NCI-H1930 (cell line): ENCODE results near the gene BEGAIN.

Experiments
- DNase-seq, 2 experiments: peaks; one replicate each; lab custom pipeline; 2025; lab: John Stamatoyannopoulos, UW

The BEGAIN gene

DNA sequence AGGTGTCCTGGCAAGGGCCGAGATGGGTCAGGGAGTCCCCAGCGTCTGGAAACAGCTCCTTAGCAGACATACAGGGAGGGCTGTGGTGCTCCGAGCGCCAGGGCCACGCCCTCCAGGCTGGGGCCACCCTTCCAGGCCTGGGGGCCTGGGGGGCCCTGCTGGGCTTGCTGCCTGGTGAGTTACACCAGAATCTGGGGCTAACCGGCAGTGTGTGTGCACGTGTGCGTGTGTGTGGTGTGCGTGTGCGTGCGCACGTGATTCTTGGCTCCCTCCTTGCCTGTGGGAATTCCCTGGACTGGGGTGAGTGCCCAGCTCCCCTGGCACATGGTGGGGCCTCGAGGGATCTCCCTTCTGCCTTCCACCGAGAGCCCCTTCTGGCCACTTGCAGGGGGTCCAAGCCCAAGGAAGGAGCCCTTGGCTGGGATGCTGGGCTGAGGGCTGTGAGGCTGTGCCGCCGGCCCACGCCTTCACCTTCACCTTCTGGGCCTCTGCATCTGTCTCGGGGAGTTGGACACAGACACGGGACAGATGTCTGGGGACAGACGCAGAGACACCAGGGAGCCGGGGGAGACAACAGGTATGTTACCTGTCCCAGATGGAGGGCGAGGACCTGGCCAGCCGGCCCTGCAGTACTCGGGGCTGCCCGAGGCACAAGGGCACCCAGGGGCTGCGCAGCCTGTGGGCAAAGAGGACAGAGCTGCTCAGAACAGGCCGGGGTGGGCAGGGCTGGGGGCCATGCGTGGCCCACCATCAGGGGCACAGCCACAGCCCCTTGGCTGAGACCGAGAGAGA is 37.2 kb downstream of the BEGAIN start:
- no peak for DNase-seq

DNA sequence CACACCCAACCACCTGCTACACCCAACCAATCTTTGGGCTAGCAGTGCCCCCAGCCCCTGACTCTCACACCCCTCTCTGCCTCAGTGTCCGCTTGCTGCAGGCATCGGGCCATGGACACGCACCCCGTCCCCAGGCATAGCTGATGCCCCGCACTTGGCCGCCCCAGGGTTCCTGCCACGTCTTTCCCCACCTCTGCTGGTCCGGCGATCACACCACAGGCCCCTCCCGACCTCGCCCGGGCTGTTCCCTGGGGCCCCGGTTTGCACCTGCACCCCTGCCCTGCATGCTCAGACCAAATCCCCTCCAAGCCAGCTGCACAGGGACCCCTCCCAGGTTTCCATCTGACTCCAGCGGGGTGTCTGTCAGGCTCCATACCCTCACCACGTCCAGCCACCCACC is 38.3 kb downstream of the BEGAIN start:
- no peak for DNase-seq

DNA sequence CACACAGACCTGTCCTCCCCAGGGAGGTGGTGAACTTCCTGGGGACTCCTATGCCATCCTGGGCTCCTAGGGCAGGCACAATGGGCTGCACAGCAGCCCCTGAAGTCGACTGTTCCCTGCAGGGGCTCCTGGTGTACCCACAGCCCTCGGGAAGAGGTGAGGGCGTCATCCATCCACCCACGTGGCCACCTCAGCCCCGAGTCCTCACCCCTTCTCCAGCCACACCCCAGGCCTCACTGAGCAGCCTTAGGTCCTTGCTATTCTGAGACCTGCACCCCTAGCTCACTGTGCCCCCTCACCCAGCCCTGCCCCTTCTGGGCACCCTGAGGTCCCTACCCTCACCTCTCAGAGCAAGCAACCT is 38.9 kb downstream of the BEGAIN start:
- no peak for DNase-seq

DNA sequence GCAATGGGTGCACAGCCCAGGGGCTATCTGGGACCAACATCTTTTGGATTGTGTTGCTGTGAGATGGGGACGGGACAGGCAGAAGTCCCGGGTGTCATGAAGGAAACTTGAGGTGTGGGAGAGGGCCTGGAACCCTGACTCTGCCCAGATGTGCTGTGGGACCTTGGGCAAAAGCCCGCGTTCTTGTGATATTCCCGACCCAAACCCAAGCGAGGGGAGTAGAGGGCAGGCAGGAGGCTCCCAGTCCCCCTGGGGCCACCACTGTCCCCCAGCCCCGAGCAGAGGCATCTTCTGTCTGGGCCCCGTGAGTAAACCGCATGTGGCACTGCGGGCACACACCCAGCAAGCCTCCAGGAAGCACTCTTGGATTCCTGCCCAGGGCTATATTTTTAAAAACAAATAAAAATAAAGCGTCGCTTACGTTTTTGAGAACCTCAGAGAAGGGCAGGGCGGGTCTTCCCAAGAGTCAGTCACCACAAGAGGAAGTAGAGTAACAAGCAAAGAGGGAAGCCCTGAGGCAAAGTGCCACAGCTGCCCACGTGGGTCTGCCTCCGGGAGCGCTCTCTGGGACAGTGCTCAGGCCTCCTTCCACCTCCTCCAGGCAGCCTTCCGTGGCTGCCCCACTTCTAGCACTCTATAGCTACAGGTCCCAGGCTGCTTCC is 39.5 kb downstream of the BEGAIN start:
- DNase-seq = no peak

DNA sequence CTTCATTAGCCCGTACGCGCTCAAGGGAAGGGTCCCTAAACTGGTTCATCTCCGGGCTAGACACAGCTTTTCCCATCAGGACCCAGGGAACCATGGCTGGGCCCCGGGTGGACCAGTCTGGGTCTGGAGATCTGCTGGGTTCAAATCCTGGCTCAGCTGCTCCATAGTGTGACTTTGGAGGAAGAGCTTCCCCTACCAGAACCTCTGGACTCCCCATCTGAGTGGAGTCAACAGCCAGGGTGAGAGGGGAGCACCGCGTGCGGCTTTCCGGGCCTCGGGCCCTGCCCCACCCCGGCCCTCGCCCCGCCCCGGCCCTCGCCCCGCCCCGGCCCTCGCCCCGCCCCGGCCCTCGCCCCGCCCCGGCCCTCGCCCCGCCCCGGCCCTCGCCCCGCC is 41.2 kb downstream of the BEGAIN start:
- DNase-seq = no peak

DNA sequence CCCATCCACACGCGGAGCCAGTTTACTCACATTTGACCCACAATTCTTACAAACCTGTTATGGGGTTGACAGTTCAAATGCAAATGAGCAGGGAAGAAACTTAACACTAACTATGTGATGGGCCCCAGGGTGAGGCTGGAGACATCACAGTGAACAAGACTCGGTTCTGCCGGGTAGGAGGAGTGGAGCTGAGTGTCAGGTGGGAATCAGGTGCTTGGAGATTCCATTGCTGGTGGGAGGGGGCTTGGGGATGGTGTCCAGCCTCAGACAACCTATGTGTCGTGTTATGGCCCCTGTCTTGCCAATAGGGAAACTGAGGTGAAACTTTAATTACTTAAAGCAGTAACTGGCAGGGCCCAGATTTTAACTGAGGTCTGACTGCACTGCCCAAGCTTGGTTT is 41.9 kb downstream of the BEGAIN start:
- no peak for DNase-seq

DNA sequence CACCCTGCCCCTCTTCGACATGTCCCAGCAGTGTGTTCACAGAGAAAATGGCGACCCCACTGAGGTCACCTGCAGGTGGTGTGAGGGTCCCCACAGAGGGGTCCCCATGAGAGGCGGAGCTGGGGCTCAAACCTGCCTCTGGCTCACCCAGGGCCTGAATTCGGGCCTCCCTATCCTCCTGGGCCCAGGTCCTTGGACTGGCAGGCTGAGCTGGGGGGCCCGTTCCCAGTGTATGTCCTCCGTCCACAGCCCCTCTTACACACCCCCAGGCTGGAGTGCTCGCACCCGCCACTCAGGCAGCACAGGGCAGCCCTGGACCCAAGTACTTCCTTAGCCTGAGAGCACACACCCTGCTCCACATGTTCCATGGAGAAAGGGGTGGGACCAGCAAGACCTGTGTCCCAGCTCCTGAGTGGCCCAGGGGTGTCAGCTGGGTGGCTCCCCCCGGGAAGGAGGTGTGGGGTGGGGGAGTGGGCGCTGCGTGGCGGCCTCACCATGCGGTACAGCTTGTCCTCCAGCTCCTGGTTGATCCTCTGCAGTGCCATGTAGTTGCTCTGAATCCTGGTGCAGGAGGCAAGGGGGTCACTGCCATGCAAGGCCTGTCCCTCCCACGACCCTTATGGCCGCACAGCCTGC is 42.6 kb downstream of the BEGAIN start:
- no peak for DNase-seq

DNA sequence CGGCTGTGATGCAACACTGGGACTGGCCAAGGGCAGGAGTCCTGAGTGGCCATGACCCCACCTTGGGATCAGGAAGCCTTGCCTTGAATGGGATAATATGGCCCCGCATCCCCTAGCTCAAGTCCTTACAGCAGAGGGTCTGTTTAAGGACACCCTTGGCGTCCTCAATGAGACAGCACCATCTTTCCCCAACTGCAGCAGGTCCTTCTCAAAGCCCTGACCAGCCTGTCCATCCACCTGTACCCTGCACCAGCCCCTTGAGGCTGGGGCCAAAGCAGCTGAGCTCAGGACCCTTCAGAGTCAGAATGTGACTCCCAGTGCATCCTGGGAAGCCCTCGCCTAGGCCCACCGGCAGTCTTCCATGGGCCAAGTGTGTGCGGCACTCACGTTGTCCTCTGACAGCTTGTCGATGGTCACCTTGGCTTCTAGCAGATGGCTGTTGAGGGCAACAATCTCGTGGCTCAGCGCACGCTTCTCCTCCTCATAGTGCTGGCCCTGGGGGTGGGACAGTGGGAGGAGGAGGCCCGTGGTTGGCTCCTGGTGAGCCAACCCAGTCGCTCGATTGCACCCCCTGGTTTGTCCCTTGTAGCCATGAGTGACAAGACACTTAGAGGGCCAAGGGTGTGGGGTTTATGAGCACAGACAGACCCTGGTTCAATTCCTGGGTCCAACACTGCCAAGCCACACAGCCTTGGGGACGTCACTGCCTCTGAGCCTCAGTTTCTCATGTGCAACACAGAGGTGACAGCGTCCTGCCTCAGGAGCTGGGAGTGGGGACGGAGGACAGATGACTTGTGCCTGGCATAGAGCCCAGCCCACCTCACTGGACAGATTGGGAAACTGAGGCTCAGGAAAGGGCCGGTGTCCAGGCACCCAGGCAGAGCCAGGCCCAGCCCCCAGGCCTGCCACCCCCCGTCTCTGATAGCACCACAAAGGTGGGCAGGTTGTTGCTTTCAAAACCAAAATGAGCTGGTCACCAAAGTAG is 43.5 kb downstream of the BEGAIN start:
- no peak for DNase-seq

DNA sequence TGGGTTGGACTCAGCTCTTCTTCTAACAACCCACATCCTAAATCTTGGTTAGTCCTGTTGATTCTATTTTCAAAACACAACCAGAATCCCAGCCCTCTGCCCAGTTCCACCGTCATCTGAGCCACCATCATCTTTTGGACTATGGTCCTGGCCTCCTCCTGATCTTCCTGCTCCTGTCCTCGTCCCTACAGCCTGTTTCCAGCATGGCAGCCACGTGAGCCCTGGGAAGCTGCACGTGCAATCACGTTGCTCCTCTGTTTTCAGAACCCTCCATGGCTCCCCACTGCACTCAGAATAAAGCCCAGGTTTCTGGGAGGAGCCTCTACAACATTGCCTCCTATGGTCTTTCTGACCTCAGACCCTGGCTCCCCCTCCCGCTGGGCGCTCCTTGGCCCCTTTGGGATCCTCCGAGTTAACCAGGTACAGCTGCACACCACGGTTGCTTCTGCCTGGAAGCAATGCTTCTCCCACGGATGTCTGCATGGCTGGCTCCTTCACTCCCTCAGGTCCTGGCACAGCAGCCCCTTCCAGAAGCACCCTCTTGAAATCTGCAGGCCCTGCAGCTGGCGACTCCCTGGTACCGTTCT is 44.5 kb downstream of the BEGAIN start:
- DNase-seq = no peak

DNA sequence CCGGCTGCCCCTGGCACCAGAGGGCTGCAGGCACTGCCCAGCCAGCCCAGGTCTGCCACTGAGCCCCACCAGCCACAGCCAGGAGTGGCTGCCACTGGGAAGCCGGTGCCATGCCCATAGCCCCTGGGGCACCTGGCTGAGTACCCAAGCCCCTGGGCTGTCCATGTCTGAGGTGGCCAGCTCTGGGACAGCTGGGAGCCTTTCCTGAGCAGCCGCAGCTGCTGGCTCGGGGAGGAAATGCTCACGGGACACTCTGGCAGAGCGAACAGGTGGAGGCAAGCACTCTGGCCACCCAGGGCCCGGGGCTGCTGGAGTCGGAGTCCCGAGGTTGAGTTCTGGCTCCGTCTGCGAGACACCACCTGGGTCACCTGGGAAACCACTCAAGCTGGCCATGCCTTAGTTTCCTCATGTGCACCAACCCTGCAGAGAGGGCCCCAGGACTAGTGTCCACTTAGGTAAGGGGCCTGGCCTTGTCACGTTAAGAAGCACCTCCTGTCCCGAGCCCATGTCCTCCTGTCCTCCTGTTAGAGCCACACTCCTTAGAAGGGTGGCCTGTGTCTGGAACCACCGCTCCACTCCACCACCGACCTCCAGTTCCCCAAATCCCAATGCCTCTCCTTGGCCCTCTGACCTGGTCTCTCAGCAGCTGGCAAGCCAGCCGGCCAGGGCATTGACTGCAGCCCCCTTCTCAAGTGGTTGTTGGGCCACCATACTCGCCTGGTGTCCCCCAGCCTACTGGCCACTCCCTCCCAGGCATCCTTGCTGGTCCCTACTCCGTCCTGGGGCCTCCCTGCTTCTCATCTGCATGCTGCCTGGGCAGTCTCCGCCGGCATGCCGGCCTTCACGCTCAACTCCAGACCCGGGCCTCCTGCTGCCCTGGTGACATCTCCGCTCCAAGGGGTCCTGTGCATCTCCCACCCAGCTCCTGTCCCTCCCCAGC is 45.3 kb downstream of the BEGAIN start:
- DNase-seq = no peak

DNA sequence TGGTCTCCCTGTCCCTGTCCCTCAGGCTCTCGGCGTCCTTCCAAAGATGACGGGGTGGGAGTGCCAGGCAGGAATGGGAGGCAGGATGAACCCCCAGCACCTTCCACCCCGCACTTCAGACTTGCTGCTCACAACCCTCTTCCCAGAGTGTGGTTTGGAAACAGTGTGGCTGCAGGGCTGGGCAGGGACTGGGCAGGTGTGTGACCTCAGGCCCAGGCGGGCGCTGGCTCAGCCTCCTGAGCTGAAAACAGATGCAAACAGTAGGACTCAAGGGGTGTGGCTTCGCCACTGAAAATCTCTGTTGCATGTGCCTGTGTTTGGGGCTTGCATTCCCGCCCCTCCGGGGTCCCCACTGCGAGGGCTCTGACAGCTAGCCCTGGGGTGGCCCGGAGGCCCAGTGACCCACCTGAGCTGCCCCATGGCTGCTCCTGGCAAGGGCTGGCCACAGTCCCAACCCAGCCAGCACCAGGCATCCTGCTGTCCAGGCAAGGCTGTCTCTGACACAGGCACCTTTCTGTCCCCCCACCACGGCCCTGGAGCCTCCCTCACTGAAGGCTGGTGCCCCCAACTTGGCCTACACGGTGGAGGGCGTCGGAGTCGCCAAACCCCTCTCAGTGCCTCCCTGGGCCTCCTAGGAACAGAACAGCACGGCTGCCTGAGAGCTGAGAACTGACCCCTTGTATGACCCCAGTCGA is 46.1 kb downstream of the BEGAIN start:
- no peak for DNase-seq

DNA sequence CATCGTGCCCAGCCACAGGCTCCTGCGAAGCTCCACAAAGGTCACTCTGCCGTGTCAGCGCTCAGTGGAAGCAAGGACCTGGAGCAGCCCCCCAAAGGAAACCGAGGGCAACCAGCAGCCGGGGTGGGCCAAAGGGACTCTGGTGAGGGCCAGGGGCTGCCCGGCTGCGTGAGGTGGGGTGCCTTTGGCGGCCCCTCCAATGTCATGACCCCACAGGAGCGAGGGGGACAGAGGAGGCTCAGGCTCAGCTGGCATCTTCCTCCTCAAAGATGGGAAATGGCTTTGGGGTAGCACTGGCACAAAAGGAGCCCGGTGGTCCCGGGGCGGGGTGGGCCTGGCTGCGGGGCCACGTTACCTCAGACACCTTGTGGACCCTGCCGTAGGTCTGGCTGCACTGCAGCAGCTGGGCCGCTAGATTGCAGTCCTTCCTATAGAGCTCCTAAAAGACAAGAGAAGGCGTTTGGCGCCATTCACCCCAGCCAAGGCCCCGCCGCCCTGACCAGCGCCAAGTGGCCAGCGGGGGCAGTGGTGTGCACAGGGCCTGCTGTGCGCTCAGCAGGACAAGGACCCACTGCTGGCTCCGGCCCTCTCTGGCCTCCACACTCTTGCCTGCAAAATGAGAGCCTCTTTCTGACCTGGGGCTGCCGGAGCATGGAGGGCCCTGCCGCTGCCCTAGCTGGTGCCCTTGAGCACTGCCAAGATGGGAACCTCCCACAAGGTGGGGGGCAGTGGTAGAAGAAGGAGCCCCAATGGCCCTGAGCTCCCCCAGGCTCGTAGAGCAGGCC is 46.9 kb downstream of the BEGAIN start:
- DNase-seq = no peak

DNA sequence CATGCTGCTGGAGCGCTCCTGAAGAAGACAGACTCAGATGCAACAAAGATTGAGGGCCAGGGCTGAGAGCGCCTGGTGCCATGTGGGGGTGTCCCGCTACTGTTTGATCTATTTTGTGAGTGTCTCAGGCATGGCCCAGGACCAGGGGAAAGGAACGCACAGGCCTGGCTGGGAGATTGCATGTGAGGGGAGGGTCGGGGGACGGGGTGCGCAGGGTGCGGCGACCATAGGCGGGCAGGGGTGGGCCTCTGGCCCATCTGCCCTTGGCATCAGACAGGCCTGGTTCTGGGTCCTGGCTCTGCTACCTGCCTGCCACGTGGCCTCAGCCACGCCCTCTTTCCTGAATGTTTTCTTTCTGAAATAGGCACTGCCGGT is 47.5 kb downstream of the BEGAIN start:
- DNase-seq = no peak

DNA sequence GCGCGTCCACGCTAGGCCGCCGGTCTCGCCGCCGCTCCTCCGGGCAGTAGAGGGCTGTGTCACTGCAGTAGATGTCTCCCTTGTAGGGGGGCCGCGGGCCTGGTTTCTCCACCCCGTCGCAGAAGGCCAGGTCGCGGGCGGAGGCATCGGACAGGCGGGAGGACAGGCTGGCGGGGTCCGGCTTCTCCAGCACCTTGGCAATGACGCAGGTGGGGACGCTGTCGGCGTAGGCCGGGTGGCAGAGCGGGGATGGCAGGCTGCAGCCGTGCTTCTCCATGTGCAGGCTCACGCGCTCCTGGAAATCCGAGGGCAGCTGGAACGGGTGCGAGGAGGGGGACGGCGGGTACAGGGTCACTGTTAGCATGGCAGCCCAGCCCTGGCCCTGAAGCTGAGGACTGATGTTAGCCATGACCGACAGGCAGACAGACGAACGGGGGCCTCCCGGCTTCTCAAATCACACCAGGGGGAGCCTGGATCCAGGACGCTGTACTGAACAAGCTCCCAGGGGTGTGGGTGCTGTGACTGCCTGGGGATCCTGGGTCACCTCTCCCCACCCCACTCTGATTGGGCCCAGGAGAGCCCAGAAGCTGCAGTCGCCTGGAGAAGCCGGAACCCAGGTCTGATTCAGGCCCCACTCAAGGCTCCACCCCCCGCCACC is 48.1 kb downstream of the BEGAIN start:
- DNase-seq = no peak

DNA sequence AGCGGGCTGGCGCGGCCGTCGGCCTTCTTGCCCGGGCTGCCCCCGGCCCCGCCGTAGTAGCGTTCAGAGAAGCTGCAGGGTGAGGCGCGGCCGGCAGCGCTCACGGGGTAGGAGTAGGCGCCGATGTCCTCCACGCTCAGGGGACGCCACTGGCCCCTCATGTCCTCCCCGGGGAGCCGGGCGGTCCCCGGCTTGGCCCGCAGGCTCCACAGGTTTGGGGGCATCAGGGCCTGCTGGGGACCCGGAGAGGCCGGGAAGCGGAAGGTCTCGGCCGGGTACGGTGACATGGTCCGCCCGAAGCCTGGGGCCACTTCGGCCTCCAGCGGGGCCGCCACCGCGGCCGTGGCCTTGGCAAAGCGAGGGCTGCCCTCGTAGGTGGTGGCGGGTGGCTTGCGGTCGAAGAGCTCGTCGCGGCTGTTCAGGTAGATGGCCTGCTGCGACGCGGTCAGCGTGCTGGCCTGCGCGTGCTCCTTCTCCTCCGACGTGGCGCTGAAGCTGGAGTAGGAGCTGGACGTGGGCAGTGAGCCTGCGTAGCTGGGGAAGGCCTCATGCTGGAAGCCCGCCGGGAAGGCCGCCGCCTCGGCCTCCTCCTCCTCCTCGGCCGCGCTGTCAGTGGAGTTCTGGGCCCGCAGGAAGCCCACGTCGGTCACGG is 48.7 kb downstream of the BEGAIN start:
- no peak for DNase-seq

DNA sequence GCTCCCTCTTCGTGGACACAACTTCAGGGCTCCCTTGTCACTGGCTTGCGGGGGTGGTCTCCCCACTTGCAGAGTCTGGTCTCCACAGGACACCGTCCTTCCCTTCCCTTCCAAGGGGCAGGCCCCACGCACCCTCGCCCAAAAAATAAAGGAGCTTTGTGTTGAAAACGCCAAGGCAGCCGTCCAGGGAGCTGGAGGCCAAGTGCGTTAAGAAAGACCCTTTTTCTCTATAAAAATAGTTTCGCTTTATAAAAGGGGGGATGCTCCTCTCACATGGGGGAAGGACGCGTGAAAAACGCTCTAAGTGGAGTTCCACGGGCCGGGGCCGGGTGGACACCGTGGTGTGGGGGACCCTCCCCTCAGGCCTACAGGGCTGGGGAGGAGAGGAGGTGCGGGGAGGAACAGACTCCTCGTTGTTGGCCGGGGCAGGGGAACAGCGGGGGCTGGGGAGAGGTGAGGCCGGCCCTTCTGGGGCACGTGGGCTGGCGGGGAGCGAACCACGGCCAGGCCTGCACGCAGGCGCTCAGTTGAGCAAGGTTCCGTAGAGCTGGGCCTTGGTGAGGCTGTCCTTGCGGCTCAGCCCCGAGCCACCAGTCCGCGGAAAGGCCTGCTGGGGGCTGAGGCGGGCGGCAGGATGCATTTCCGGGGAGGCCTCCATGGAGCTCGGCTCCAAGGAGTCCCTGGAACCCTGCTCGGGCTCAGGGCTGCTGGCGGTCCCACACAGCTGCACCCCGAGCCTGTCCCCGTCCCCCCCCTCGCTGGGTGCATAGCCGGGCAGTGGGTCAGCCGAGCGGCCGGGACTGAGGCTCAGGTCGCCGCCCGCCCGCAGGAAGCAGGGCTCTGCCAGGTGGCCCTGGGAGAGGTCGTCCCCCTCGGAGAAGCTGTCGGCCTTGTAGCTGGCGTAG is 49.5 kb downstream of the BEGAIN start:
- DNase-seq = no peak
